ENCODE results near the gene AKAP9.

DNA sequence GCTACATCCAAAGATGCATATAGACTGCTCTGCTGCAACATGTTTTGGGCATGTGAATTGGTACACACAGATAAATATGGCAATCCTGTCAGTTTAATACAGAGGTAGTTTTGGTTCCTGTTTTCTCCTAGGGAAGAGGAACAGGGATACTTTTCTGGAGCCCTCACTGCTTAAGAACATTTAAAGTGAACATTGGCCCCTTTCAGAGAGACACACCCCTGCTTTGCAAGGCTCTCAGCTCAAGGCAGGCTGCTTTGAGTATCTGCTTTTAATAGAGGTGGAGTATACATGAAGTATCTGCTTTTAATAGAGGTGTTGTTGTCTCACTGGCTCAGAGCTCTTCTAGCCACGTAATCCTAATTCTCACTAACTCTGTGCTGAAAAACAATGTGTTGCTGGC, 154.7 kb downstream of the AKAP9 start:
- no peak for TF ChIP-seq CTCF (IDR thresholded peaks at IDR 0.05)
- no peak for TF ChIP-seq EP300 (IDR thresholded peaks at IDR 0.05)
- no peak for TF ChIP-seq POLR2A (IDR thresholded peaks at IDR 0.05)
- no peak for TF ChIP-seq POLR2AphosphoS5 (IDR thresholded peaks at IDR 0.05)

Data from suprapubic skin (tissue), 4 donors.